ENCODE data around the gene INPP5A.

DNA sequence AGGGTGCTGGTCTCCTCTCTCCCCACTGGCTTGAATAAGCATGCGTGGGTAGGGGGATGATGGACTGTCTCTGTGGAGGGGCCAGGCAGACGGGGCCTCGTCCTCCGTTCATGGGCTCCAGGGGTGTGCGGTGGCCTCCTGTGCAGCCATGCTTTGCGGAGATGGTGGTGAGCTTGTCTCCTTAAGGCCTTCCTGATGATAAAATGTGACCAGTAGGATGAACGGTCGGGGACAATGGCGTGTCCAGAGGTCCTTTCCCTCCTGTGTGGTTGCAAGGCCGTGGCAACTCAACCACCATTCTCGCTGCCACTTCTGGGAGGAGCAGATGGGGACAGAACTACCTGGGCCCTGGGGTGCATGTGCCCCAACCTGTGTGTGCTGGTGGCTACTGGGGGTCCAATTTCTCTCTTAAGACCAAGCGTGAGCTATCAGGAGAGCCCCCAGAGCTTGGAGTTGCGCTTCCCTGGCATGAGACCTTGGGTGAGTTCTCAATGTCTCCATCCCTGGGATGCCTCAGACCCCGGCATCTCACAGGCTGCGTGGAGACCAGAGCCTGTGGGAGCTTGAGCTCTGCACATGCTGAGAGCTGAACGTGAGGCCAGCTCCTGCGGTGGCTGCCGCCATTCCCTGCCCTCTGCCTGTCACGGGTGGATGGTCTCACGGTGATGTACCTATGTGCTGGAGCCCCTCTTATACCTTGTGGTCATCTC, 112.2 kb downstream of the INPP5A start:
- TF ChIP-seq, protein P1, sequence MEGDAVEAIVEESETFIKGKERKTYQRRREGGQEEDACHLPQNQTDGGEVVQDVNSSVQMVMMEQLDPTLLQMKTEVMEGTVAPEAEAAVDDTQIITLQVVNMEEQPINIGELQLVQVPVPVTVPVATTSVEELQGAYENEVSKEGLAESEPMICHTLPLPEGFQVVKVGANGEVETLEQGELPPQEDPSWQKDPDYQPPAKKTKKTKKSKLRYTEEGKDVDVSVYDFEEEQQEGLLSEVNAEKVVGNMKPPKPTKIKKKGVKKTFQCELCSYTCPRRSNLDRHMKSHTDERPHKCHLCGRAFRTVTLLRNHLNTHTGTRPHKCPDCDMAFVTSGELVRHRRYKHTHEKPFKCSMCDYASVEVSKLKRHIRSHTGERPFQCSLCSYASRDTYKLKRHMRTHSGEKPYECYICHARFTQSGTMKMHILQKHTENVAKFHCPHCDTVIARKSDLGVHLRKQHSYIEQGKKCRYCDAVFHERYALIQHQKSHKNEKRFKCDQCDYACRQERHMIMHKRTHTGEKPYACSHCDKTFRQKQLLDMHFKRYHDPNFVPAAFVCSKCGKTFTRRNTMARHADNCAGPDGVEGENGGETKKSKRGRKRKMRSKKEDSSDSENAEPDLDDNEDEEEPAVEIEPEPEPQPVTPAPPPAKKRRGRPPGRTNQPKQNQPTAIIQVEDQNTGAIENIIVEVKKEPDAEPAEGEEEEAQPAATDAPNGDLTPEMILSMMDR (conservative IDR thresholded peaks at IDR 0.05), result no peak
- TF ChIP-seq ZFX (IDR thresholded peaks at IDR 0.05), result no peak
